Measurements from ENCODE around the gene NCR2.

Gene NCR2

GRCh38 chr6:41360314-41360685 is 24.9 kb downstream of the NCR2 start:
- peak; percentile 13 for DNase-seq

GRCh38 chr6:41366150-41366549 is 30.7 kb downstream of the NCR2 start:
- no peak for DNase-seq

GRCh38 chr6:41367061-41367460 is 31.7 kb downstream of the NCR2 start:
- DNase-seq, result no peak

- no peak for DNase-seq
These were observed 32.3 kb downstream of the NCR2 start for GRCh38 chr6:41367700-41368099.

- DNase-seq, result no peak
These were observed 35.2 kb downstream of the NCR2 start for GRCh38 chr6:41370488-41371111.

- DNase-seq, result peak; percentile 60
These were observed 36.1 kb downstream of the NCR2 start for GRCh38 chr6:41371461-41371991.

- DNase-seq, result peak; percentile 67
These were observed 36.8 kb downstream of the NCR2 start for GRCh38 chr6:41371992-41372831.

GRCh38 chr6:41372832-41373626 is 37.6 kb downstream of the NCR2 start:
- no peak for DNase-seq

GRCh38 chr6:41373627-41373918 is 38.2 kb downstream of the NCR2 start:
- no peak for DNase-seq

GRCh38 chr6:41373919-41374617 is 38.7 kb downstream of the NCR2 start:
- DNase-seq, result peak; percentile 60

- peak; percentile 60 for DNase-seq
These were observed 39.5 kb downstream of the NCR2 start for GRCh38 chr6:41374618-41375590.

GRCh38 chr6:41375598-41376151 is 40.3 kb downstream of the NCR2 start:
- no peak for DNase-seq

GRCh38 chr6:41376176-41376575 is 40.8 kb downstream of the NCR2 start:
- no peak for DNase-seq

GRCh38 chr6:41377071-41377470 is 41.7 kb downstream of the NCR2 start:
- no peak for DNase-seq

- DNase-seq, result no peak
These were observed 43.9 kb downstream of the NCR2 start for GRCh38 chr6:41379306-41379705.

GRCh38 chr6:41386594-41386993 is 51.2 kb downstream of the NCR2 start:
- no peak for DNase-seq

GRCh38 chr6:41392246-41392645 is 56.8 kb downstream of the NCR2 start:
- no peak for DNase-seq

- no peak for DNase-seq
These were observed 60.9 kb downstream of the NCR2 start for GRCh38 chr6:41396335-41396734.

- no peak for DNase-seq
These were observed 64.0 kb downstream of the NCR2 start for GRCh38 chr6:41399424-41399823.

Data from activated CD8-positive, alpha-beta memory T cell treated with anti-CD3 and anti-CD28 coated beads for 24 hours (primary cell).